Ishikawa (cell line): Measurements from ENCODE around the gene FAM135A.

Experiments used
- CEBPB ChIP-seq: IDR thresholded peaks from 2 replicates; pipeline ENCODE4 v1.6.1; 2012
- CREB1 ChIP-seq: IDR thresholded peaks from 2 replicates; pipeline ENCODE4 v1.6.1; 2012; ENCODE audit warnings: low read depth
- EGR1 ChIP-seq: IDR thresholded peaks from 2 replicates; pipeline ENCODE4 v1.6.1; 2012
- EP300 ChIP-seq: IDR thresholded peaks from 2 replicates; pipeline ENCODE4 v1.6.1; 2012; ENCODE audit warnings: borderline replicate concordance
- FOXM1 ChIP-seq: IDR thresholded peaks from 2 replicates; pipeline ENCODE4 v1.6.1; 2012; ENCODE audit warnings: low read depth, borderline replicate concordance
- NFIC ChIP-seq: IDR thresholded peaks from 2 replicates; pipeline ENCODE4 v1.6.1; 2012
- RAD21 ChIP-seq: IDR thresholded peaks from 2 replicates; pipeline ENCODE4 v1.6.1; 2012; ENCODE audit warnings: low read depth
- TAF1 ChIP-seq: IDR thresholded peaks from 2 replicates; pipeline ENCODE4 v1.6.1; 2012; ENCODE audit warnings: low read depth, mild to moderate bottlenecking
- TCF12 ChIP-seq: IDR thresholded peaks from 2 replicates; pipeline ENCODE4 v1.6.1; 2012; ENCODE audit warnings: low read depth
- TEAD4 ChIP-seq: IDR thresholded peaks from 2 replicates; pipeline ENCODE4 v1.6.1; 2012
- YY1 ChIP-seq: IDR thresholded peaks from 2 replicates; pipeline ENCODE4 v1.6.1; 2012; ENCODE audit warnings: low read depth
- ZBTB7A ChIP-seq: IDR thresholded peaks from 2 replicates; pipeline ENCODE4 v1.6.1; 2012; ENCODE audit warnings: low read depth
- TF ChIP-seq, protein P1 (sequence below): IDR thresholded peaks from 2 replicates; pipeline ENCODE4 v1.6.1; 2012
- TF ChIP-seq, protein P2 (sequence below): IDR thresholded peaks from 2 replicates; pipeline ENCODE4 v1.6.1; 2012; ENCODE audit warnings: low read depth, mild to moderate bottlenecking
- TF ChIP-seq, protein P3 (sequence below): IDR thresholded peaks from 2 replicates; pipeline ENCODE4 v1.6.1; 2012

Gene FAM135A

DNA sequence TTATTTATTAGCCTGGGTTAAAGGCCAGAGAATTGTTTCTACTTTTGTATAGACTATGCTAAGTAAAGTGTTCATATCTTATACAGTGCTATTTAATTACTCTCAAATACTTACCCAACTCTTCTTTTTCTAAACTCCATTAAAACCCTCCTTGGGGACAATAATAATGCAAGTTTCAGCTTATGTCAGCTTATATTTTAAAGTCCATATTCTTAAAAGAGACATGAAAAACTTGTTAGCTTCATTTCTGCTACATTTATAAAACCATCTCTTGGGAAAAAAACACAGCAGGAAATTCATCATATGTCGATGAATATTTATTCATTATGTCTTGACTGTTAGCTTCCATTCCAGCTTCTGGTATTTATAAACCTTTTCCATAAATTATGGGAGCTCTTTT, 81.5 kb downstream of the FAM135A start:
- TF ChIP-seq CEBPB (no peak), FOXM1 (no peak), TEAD4 (no peak), EP300 (no peak), YY1 (no peak), EGR1 (no peak)
- TF ChIP-seq, protein P1, sequence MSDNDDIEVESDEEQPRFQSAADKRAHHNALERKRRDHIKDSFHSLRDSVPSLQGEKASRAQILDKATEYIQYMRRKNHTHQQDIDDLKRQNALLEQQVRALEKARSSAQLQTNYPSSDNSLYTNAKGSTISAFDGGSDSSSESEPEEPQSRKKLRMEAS = no peak

DNA sequence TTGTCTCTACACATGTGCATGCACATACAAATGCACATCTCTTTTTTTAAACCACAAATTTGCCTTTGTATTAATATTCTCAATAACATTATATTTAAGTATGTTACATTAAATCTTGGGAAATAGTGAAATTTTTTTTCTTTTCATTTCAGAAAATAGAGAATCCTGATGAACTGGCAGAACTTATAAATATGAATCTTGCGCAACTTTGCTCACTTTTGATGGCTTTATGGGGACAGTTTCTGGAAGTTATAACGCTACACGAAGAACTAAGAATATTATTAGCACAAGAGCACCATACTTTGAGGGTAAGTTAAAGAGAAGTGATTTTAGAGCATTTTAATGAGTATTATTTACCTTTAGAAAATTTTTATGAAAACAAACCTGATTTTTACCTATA, 89.2 kb downstream of the FAM135A start:
- TF ChIP-seq CEBPB = 0 out of 2 replicates have a peak, but pooled peaks have one; percentile 31
- TF ChIP-seq ZBTB7A = no peak
- TF ChIP-seq TCF12 = no peak
- TF ChIP-seq EP300 = no peak
- TF ChIP-seq TEAD4 = no peak
- no peak for TF ChIP-seq RAD21
- TF ChIP-seq, protein P2, sequence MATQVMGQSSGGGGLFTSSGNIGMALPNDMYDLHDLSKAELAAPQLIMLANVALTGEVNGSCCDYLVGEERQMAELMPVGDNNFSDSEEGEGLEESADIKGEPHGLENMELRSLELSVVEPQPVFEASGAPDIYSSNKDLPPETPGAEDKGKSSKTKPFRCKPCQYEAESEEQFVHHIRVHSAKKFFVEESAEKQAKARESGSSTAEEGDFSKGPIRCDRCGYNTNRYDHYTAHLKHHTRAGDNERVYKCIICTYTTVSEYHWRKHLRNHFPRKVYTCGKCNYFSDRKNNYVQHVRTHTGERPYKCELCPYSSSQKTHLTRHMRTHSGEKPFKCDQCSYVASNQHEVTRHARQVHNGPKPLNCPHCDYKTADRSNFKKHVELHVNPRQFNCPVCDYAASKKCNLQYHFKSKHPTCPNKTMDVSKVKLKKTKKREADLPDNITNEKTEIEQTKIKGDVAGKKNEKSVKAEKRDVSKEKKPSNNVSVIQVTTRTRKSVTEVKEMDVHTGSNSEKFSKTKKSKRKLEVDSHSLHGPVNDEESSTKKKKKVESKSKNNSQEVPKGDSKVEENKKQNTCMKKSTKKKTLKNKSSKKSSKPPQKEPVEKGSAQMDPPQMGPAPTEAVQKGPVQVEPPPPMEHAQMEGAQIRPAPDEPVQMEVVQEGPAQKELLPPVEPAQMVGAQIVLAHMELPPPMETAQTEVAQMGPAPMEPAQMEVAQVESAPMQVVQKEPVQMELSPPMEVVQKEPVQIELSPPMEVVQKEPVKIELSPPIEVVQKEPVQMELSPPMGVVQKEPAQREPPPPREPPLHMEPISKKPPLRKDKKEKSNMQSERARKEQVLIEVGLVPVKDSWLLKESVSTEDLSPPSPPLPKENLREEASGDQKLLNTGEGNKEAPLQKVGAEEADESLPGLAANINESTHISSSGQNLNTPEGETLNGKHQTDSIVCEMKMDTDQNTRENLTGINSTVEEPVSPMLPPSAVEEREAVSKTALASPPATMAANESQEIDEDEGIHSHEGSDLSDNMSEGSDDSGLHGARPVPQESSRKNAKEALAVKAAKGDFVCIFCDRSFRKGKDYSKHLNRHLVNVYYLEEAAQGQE = no peak

DNA sequence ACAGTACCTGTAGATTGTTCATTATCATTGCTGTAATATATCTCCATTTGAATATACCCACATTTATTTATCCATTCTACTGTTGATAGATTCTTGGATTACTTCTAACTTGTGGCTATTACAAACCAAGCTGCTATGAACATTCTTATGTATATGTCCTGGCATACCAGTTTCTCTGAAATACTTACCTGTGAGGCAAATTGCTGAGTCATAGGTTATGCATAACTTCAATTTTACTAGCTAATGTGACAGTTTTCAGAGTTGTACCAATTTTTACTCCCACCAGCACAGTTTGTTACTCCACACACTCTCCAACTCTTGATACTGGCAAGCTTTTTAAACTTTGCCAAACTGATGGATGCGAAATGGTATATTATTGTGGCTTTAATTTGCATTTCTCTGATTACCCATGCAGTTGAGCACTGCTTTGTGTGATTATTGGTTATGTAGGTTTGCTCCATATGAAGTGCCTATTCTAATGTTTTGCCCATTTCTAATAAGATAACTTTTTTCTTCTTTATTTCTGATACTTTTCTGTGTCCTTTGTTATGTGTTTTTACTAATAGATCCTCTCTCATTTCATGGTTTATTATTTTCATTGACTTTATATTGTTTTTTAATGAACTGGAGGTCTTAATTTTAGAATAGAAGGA, 90.6 kb downstream of the FAM135A start:
- TF ChIP-seq, protein P2 = no peak
- TF ChIP-seq RAD21 (no peak), FOXM1 (no peak), NFIC (no peak), CREB1 (no peak), CEBPB (no peak), ZBTB7A (no peak), EP300 (no peak), TAF1 (no peak)
- TF ChIP-seq, protein P1 = no peak
- TF ChIP-seq, protein P3, sequence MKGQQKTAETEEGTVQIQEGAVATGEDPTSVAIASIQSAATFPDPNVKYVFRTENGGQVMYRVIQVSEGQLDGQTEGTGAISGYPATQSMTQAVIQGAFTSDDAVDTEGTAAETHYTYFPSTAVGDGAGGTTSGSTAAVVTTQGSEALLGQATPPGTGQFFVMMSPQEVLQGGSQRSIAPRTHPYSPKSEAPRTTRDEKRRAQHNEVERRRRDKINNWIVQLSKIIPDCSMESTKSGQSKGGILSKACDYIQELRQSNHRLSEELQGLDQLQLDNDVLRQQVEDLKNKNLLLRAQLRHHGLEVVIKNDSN = no peak

DNA sequence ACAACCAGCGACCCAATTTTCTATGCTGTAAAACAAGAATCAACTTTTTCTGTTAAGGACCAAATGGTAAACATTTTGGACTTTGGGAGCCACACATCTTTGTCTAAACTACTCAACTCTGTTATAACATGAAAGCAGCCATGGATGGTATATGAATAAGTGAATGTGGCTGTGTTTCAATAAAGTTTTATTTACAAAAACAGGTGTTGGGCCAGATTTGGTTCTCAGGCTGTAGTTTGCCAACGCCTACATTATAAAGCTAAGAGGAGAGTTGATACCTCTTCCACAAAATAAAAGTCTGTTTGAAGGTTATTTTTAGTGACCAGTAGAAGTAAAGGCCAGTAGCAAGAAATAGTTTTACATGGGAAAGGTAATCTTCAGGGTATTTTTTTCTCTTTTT, 93.0 kb downstream of the FAM135A start:
- TF ChIP-seq ZBTB7A (no peak), FOXM1 (no peak), RAD21 (no peak), EP300 (no peak), NFIC (no peak), TEAD4 (no peak), TAF1 (no peak)

DNA sequence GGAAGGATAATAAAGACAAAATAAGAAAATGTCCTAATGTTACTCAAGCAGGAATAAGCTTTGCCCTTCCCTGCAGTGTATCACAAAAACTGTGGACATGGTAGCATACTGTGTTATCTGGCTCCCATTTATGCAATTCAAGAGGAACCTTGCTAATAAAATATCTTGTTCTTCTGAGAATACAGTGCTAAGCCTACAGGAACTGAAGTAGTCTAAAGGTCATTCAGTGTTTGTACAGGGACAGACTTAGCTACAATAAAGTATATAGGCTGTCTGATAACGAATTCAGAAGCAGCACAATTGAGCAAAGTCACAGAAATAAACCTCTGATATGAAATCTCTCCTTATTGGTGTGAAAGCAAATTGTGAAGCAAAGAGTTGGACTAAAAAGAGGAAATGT, 93.9 kb downstream of the FAM135A start:
- TF ChIP-seq FOXM1 (no peak), TAF1 (no peak), RAD21 (no peak), TCF12 (no peak), ZBTB7A (no peak), YY1 (no peak)
- TF ChIP-seq, protein P1 = no peak
- TF ChIP-seq, protein P2 = no peak
- TF ChIP-seq, protein P3 = no peak
